Body of pancreas (tissue), 4 donors: Measurements from ENCODE around the gene ZNF699. TPM values are rescaled to one million over a fixed set of nuclear protein-coding genes. Genes with fewer than 3 reads are reported as not detected.

ENCODE experiments used
- ATAC-seq: fragments of 150-250 bp; one replicate; pipeline ENCODE4 v1.9.1; 2016
- DNase-seq, 4 donors: peaks; one replicate each; pipeline ENCODE4 v3.0.0-alpha.2; 2019
- H3K27ac ChIP-seq, 4 donors: fragments of 200-600 bp; sonication (generic); 1 replicate in 3 of 4; 2 replicates in 1 of 4; pipeline versions ENCODE4 v1.5.1 to v1.6.1; 2016 to 2019; ENCODE audit warnings: mild to moderate bottlenecking in 1 of 4, mixed read lengths in 1 of 4, moderate library complexity in 1 of 4
- H3K27me3 ChIP-seq, 2 donors: fragments of 200-600 bp; sonication (generic); one replicate each; pipeline ENCODE4 v1.6.0; 2016; ENCODE audit warnings: mild to moderate bottlenecking in 1 of 2
- H3K36me3 ChIP-seq, 2 donors: fragments of 200-600 bp; sonication (generic); replicated peaks in 1 of 2; 2 replicates each; pipeline ENCODE4 v1.5.1; 2016; ENCODE audit warnings: low read depth in 2 of 2; ENCODE audit not compliant: insufficient read depth in 1 of 2
- H3K4me1 ChIP-seq: fragments of 200-600 bp; sonication (generic); one replicate; pipeline ENCODE4 v1.6.0; 2016
- H3K4me3 ChIP-seq, 2 donors: fragments of 200-600 bp; sonication (generic); 1 replicate in 1 of 2; 2 replicates in 1 of 2; pipeline ENCODE4 v1.5.1; 2016 to 2019
- H3K9me3 ChIP-seq, 3 donors: fragments of 200-600 bp; sonication (generic); 1 replicate in 2 of 3; 2 replicates in 1 of 3; pipeline ENCODE4 v1.5.1; 2016
- CTCF ChIP-seq, 7 experiments: fragments of 450-650 bp in 4 of 7; fragments of 200-600 bp in 3 of 7; sonication (generic) in 3 of 7; IDR thresholded peaks; one replicate each; pipeline ENCODE4 v1.5.1; 2016 to 2019; ENCODE audit warnings: antibody characterized with exemption in 7 of 7
- POLR2A ChIP-seq, 3 donors: fragments of 450-650 bp; IDR thresholded peaks; one replicate each; pipeline ENCODE4 v1.6.1; 2016; ENCODE audit warnings: antibody characterized with exemption in 3 of 3, mild to moderate bottlenecking in 2 of 3
- WGBS, 2 donors: methylation state at CpG; one replicate each; pipeline ENCODE4 v1.1.5; 2017; 5-methylcytosine and 5-hydroxymethylcytosine counted together
- intact Hi-C: fragments of 100-400 bp; cut with DNase I; formaldehyde crosslinking; loops from one replicate; pipeline ENCODE4 v1.15.1; 2023
- total RNA-seq, 2 donors: library from RNA; depleted of rRNA; stranded (reverse); fragments of >200 nt; gene quantifications; one replicate each; pipeline ENCODE4 v1.1.0, GENCODE V29; 2016

ZNF699 gene
- total RNA-seq, 2 donors from 2014 or later = 3.4 to 13.5 TPM

GRCh38 chr19:9321338-9321737, 11.7 kb upstream of the ZNF699 start:
- ATAC-seq = no peak
- 92 to 95% methylated on average over 11 to 19 of the region's 23 CpGs for WGBS, 2 donors
- H3K27me3 ChIP-seq = no peaks in the 10 kb centered on the region
- DNase-seq = no peak
- no peak for TF ChIP-seq POLR2A (IDR thresholded peaks at IDR 0.05)
- TF ChIP-seq CTCF (IDR thresholded peaks at IDR 0.05) = no peak
- H3K27ac ChIP-seq = no peak overlapping the region
- peaks cover 8% of the 10 kb centered on the region for H3K4me1 ChIP-seq
- H3K9me3 ChIP-seq = peaks cover 0 to 35% (median 0%) of the 10 kb centered on the region in 3 donors
- intact Hi-C loops = no loop called here
- H3K4me3 ChIP-seq = no peak overlapping the region
- H3K36me3 ChIP-seq = no peaks in the 10 kb centered on the region

DNA sequence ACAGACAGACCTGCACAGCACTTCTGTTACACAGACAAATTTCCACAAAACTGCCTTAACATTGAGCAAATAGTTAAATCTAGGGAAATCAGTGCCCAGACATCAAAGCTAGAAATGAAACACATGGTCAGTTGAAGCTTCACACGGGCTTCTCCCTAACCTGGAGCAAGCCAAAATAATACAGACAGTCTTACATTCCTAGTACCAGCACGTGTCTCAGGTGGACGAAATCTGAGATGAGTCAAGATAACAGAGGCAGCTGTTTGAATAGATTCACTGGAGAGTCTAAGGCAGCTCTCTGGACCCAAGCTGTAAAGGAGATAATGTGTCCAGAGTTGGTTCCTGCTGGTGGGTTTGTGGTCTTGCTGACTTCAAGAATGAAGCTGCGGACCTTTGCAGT, 4.1 kb upstream of the ZNF699 start:
- Histone ChIP-seq H3K9me3 (peaks cover 0 to 36% (median 0%) of the 10 kb centered on the region in 3 donors), H3K4me1 (peaks cover 1% of the 10 kb centered on the region), H3K27me3 (no peaks in the 10 kb centered on the region), H3K4me3 (no peak overlapping the region), H3K36me3 (no peaks in the 10 kb centered on the region), H3K27ac (no peak overlapping the region)
- 63 to 65% methylated on average over 4 of the region's 4 CpGs for WGBS, 2 donors
- DNase-seq (no peak), ATAC-seq (no peak)
- intact Hi-C loops = no loop called here
- TF ChIP-seq POLR2A (IDR thresholded peaks at IDR 0.05) = no peak
- no peak for TF ChIP-seq CTCF (IDR thresholded peaks at IDR 0.05)

DNA sequence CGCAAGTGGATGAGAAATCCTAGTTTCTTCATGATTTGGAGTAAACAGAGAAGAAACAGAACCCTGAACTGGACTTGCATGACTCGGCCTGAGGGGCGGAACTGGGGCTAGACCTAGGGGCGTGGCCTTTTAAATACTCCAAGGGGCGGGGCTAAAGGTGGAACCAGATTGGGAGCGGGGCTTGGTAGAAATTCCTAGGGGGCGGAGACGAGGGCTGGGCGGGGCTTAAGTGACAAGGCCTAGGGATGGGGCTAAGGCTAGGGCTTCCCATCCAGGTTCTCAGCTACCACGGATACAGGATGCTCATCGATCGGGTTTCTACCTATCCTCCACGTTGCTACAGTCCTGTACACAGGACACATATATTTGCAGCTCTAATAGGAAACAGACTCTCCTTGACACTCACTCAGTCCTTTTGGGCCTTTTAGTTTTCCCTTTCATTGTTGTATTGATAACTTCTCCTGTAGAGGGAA, 372 bp upstream of the ZNF699 start:
- no peak for TF ChIP-seq CTCF (IDR thresholded peaks at IDR 0.05)
- no peak for TF ChIP-seq POLR2A (IDR thresholded peaks at IDR 0.05)
- Histone ChIP-seq H3K27ac (peak overlapping the region; percentile 84 to 88 (median 86)), H3K27me3 (no peaks in the 10 kb centered on the region), H3K4me1 (peaks cover 7% of the 10 kb centered on the region), H3K4me3 (peak overlapping the region; percentile 43 to 78), H3K36me3 (no peaks in the 10 kb centered on the region), H3K9me3 (peaks cover 0 to 15% (median 0%) of the 10 kb centered on the region in 3 donors)
- intact Hi-C loops = no loop called here
- DNase-seq (peak; percentile 78 to 87 (median 82)), ATAC-seq (peak; percentile 78)
- 4 to 7% methylated on average over 13 of the region's 13 CpGs for WGBS, 2 donors

DNA sequence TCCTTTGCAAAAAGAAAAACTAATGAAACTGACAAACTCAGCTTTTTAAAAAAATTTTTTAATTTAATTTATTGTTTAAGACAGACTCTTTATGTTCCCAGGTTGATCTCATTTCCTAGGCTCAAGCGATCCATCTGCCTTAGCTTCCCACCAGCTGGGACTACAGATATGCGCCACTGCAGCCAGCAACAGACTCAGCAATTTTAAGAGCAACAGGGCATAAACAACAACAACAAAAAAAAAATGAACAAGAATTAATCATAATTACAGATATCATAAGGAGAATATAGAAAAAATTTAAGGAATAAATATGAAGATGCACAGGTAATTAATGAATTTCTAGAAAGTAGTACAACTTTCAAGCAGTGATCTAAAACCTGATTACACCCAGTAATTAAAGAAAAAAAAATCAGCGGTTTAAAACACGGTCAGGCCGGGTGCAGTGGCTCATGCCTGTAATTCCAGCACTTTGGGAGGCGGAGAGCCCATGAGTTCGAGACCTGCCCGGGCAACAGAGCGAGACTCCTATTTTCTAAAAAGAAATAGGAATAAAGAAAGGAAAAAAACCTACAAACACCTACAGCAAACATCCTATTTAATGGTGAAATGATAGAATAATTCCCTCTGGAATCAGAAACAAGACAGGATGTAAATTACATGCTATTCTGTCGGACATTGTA, 1.4 kb downstream of the ZNF699 start:
- Histone ChIP-seq H3K4me1 (peaks cover 7% of the 10 kb centered on the region), H3K4me3 (no peak overlapping the region), H3K36me3 (peaks cover 0 to 5% of the 10 kb centered on the region in 2 donors), H3K9me3 (peaks cover 0 to 4% (median 0%) of the 10 kb centered on the region in 3 donors), H3K27ac (no peak overlapping the region), H3K27me3 (no peaks in the 10 kb centered on the region)
- WGBS, 2 donors = 73 to 74% methylated on average over 10 of the region's 10 CpGs
- DNase-seq = no peak
- ATAC-seq = no peak
- intact Hi-C loops = no loop called here
- no peak for TF ChIP-seq CTCF (IDR thresholded peaks at IDR 0.05)
- no peak for TF ChIP-seq POLR2A (IDR thresholded peaks at IDR 0.05)

GRCh38 chr19:9306443-9306842, 3.2 kb downstream of the ZNF699 start:
- peaks cover 8% of the 10 kb centered on the region in 2 donors for H3K36me3 ChIP-seq
- WGBS, 2 donors = 88 to 95% methylated on average over 1 of the region's 1 CpG
- no peak overlapping the region for H3K27ac ChIP-seq
- no peak overlapping the region for H3K4me3 ChIP-seq
- TF ChIP-seq CTCF (IDR thresholded peaks at IDR 0.05) (no peak), POLR2A (IDR thresholded peaks at IDR 0.05) (no peak)
- DNase-seq = no peak
- intact Hi-C loops = no loop called here
- H3K27me3 ChIP-seq = no peaks in the 10 kb centered on the region
- H3K9me3 ChIP-seq = peaks cover 0 to 10% (median 0%) of the 10 kb centered on the region in 3 donors
- peaks cover 7% of the 10 kb centered on the region for H3K4me1 ChIP-seq
- no peak for ATAC-seq
